ENCODE measurements around the gene CCDC3.

DNA sequence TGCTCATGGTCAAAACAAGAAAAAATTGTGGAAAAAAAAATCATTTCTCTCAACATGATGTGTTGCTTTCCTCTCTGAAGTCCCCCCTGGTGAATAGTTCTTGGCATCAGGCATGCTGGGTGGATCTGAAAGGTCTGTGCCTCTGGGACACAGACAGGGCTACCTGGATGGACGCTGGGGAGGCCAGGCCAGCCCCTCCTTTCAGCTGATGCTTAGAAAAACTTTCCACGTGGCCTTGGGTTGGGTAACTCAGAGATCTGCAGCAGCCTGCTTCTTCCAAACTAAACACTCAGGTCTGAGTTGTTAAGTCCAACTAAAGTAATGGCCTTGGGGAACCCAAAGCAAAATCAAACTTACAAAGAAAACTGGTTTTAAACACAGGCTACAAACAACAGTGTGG lies 113.0 kb downstream of the CCDC3 start:
- TF ChIP-seq POLR2A (IDR thresholded peaks at IDR 0.05; ENCODE audit: low read length) (no peak), GATA1 (IDR thresholded peaks at IDR 0.05; ENCODE audit: low read depth, low read length) (no peak)
